Neural cell (in vitro differentiated cells): ENCODE data around the gene FNDC3B. TPM values are rescaled to one million over a fixed set of nuclear protein-coding genes. Genes with fewer than 3 reads are reported as not detected.

Experiments
- H2AFZ ChIP-seq: fragments of 200-600, 300-800 bp; sonication (generic), shearing (Covaris generic); 2 replicates; pipeline ENCODE4 v1.6.0; 2014; ENCODE audit warnings: low read depth, mild to moderate bottlenecking, antibody characterized with exemption, low read length, moderate library complexity
- H3F3A ChIP-seq: fragments of 200-600 bp; shearing (Covaris generic); 2 replicates; pipeline ENCODE4 v1.6.1; 2016; ENCODE audit warnings: mild to moderate bottlenecking, moderate library complexity, mixed read lengths, antibody characterized with exemption, low read length; ENCODE audit not compliant: insufficient read depth, poor library complexity, severe bottlenecking
- H3K27ac ChIP-seq: fragments of 200-600, 300-800 bp; sonication (generic), shearing (Covaris generic); 2 replicates; pipeline ENCODE4 v1.5.1; 2014; ENCODE audit warnings: mild to moderate bottlenecking, low read length, moderate library complexity
- H3K27me3 ChIP-seq: fragments of 300-800, 200-600 bp; sonication (generic), shearing (Covaris generic); 2 replicates; pipeline ENCODE4 v1.6.0; 2014; ENCODE audit warnings: mild to moderate bottlenecking, low read depth, low read length, moderate library complexity; ENCODE audit not compliant: insufficient read depth
- H3K36me3 ChIP-seq: fragments of 300-800, 200-600 bp; sonication (generic), shearing (Covaris generic); 2 replicates; pipeline ENCODE4 v1.5.1; 2014; ENCODE audit warnings: mild to moderate bottlenecking, antibody characterized with exemption, low read length, moderate library complexity; ENCODE audit not compliant: insufficient read depth
- H3K4me2 ChIP-seq: fragments of 300-800, 200-600 bp; sonication (generic), shearing (Covaris generic); 2 replicates; pipeline ENCODE4 v1.6.0; 2014; ENCODE audit warnings: mild to moderate bottlenecking, low read length
- H3K4me3 ChIP-seq: fragments of 300-800, 200-600 bp; sonication (generic), shearing (Covaris generic); 2 replicates; pipeline ENCODE4 v1.5.1; 2014; ENCODE audit warnings: mild to moderate bottlenecking, low read length, moderate library complexity
- H3K79me2 ChIP-seq: fragments of 200-600 bp; shearing (Covaris generic); replicated peaks from 2 replicates; pipeline ENCODE4 v1.6.0; 2014; ENCODE audit warnings: mild to moderate bottlenecking, low read length, moderate library complexity; ENCODE audit not compliant: insufficient read depth
- H3K9ac ChIP-seq: fragments of 300-800, 200-600 bp; sonication (generic), shearing (Covaris generic); 2 replicates; pipeline ENCODE4 v1.6.1; 2016; ENCODE audit warnings: mild to moderate bottlenecking, low read length, mixed read lengths
- H3K9me2 ChIP-seq: fragments of 200-600 bp; shearing (Covaris generic); 2 replicates; pipeline ENCODE4 v1.6.1; 2016; ENCODE audit warnings: mild to moderate bottlenecking, low read length, mixed read lengths; ENCODE audit not compliant: insufficient read depth
- H3K9me3 ChIP-seq: fragments of 200-600, 300-800 bp; sonication (generic), shearing (Covaris generic); 2 replicates; pipeline ENCODE4 v1.6.1; 2016; ENCODE audit warnings: mild to moderate bottlenecking, mixed run types, low read length, moderate library complexity, mixed read lengths
- H4K20me1 ChIP-seq: fragments of 200-600 bp; shearing (Covaris generic); 2 replicates; pipeline ENCODE4 v1.6.1; 2016; ENCODE audit warnings: mild to moderate bottlenecking, mixed run types; ENCODE audit not compliant: insufficient read depth
- CTCF ChIP-seq: fragments of 450-650 bp; IDR thresholded peaks from 2 replicates; pipeline ENCODE4 v1.5.1; 2014; ENCODE audit warnings: antibody characterized with exemption, mild to moderate bottlenecking, moderate library complexity; ENCODE audit not compliant: poor library complexity, severe bottlenecking
- EP300 ChIP-seq: fragments of 450-650 bp; conservative IDR thresholded peaks from 2 replicates; pipeline ENCODE4 v1.6.1; 2014; ENCODE audit warnings: antibody characterized with exemption, mild to moderate bottlenecking, moderate library complexity; ENCODE audit not compliant: poor library complexity, severe bottlenecking
- EZH2 ChIP-seq: fragments of 200-600, 300-800 bp; shearing (Covaris generic), sonication (generic); IDR thresholded peaks from 2 replicates; pipeline ENCODE4 v1.6.1; 2014; ENCODE audit warnings: antibody characterized with exemption, low read length, borderline replicate concordance, mild to moderate bottlenecking; ENCODE audit not compliant: insufficient read depth, poor library complexity, severe bottlenecking
- MXI1 ChIP-seq: fragments of 450-650 bp; conservative IDR thresholded peaks from 2 replicates; pipeline ENCODE4 v1.6.1; 2014; ENCODE audit warnings: antibody characterized with exemption, mild to moderate bottlenecking; ENCODE audit not compliant: poor library complexity, severe bottlenecking
- POLR2AphosphoS5 ChIP-seq: IDR thresholded peaks from 2 replicates; pipeline ENCODE4 v1.6.1; 2012
- RAD21 ChIP-seq: fragments of 450-650 bp; conservative IDR thresholded peaks from 2 replicates; pipeline ENCODE4 v1.6.1; 2014; ENCODE audit warnings: antibody characterized with exemption, mild to moderate bottlenecking, moderate library complexity
- REST ChIP-seq: IDR thresholded peaks from 2 replicates; pipeline ENCODE4 v1.6.1; 2012; ENCODE audit warnings: borderline replicate concordance
- SMC3 ChIP-seq: fragments of 450-650 bp; conservative IDR thresholded peaks from 2 replicates; pipeline ENCODE4 v1.6.1; 2014; ENCODE audit warnings: antibody characterized with exemption, mild to moderate bottlenecking, moderate library complexity; ENCODE audit not compliant: poor library complexity
- TAF1 ChIP-seq: IDR thresholded peaks from 2 replicates; pipeline ENCODE4 v1.6.1; 2012; ENCODE audit warnings: low read depth
- polyA plus RNA-seq: library from polyadenylated mRNA; depleted of rRNA; stranded (reverse); fragments of >200 nt; gene quantifications from 2 replicates; pipeline ENCODE4 v1.2.3, GENCODE V29; 2014

Gene FNDC3B
- polyA plus RNA-seq, 1 donor from 2014 or later: 4.9 TPM

- H2AFZ ChIP-seq: no peak overlapping the region
- no peaks in the 10 kb centered on the region for H4K20me1 ChIP-seq
- H3F3A ChIP-seq: no peaks in the 10 kb centered on the region
- H3K36me3 ChIP-seq: no peaks in the 10 kb centered on the region
- no peaks in the 10 kb centered on the region for H3K79me2 ChIP-seq
- no peak overlapping the region for H3K9ac ChIP-seq
- H3K27me3 ChIP-seq: no peaks in the 10 kb centered on the region
- TF ChIP-seq EZH2 (no peak), CTCF (no peak), EP300 (no peak), TAF1 (no peak), MXI1 (no peak), SMC3 (no peak), REST (no peak), RAD21 (no peak), POLR2AphosphoS5 (no peak)
- no peaks in the 10 kb centered on the region for H3K9me3 ChIP-seq
- no peak overlapping the region for H3K4me2 ChIP-seq
- H3K4me3 ChIP-seq: no peak overlapping the region
- no peaks in the 10 kb centered on the region for H3K9me2 ChIP-seq
- H3K27ac ChIP-seq: no peak overlapping the region
These were observed 246.5 kb downstream of the FNDC3B start for GRCh38 chr3:172285844-172286243.

- H3K36me3 ChIP-seq: no peaks in the 10 kb centered on the region
- no peak overlapping the region for H3K4me2 ChIP-seq
- no peaks in the 10 kb centered on the region for H3K27me3 ChIP-seq
- no peak overlapping the region for H3K27ac ChIP-seq
- H3K4me3 ChIP-seq: no peak overlapping the region
- TF ChIP-seq POLR2AphosphoS5: no peak
- no peak for TF ChIP-seq EP300
- no peak for TF ChIP-seq CTCF
- TF ChIP-seq EZH2: no peak
- no peak for TF ChIP-seq SMC3
- no peak for TF ChIP-seq REST
- TF ChIP-seq MXI1: no peak
- no peak for TF ChIP-seq RAD21
- no peak for TF ChIP-seq TAF1
- H3K9me2 ChIP-seq: no peaks in the 10 kb centered on the region
- no peaks in the 10 kb centered on the region for H3K79me2 ChIP-seq
- H4K20me1 ChIP-seq: no peaks in the 10 kb centered on the region
- H3F3A ChIP-seq: no peaks in the 10 kb centered on the region
- no peak overlapping the region for H2AFZ ChIP-seq
- no peaks in the 10 kb centered on the region for H3K9me3 ChIP-seq
- no peak overlapping the region for H3K9ac ChIP-seq
These were observed 247.3 kb downstream of the FNDC3B start for GRCh38 chr3:172286548-172287148.
